ENCODE results near the gene EGFLAM. TPM values are rescaled to one million over a fixed set of nuclear protein-coding genes. Genes with fewer than 3 reads are reported as not detected.
A peak's percentile ranks its signal among the peaks of the same experiment; 100 is the strongest.

Gene EGFLAM
- total and polyA plus RNA-seq, 10 of the 15 experiments (the other 5 are each of a cell fraction or from before 2014, with no cell fraction given) = 0.37 TPM; not detected in 9

DNA sequence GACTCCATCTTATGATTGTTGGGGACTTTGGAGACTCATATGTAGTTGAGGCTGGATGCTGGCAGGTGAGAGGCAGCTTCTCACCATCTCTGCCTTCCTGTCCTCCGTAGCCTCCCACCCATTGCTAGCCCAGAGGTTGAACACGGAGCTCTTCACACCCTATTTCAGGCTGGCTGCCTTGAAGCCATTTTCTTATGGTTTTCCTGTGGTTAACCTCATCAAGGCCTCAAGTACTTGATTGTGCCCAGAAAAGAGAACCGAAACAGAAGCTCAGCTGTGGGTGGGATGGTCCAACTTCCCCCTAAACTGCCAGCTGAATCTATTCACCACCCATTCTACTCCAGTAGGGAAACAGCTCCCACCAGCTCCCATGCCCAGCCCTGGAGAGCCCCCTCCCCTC, 195.1 kb downstream of the EGFLAM start (continued):
- TF ChIP-seq, protein P1, sequence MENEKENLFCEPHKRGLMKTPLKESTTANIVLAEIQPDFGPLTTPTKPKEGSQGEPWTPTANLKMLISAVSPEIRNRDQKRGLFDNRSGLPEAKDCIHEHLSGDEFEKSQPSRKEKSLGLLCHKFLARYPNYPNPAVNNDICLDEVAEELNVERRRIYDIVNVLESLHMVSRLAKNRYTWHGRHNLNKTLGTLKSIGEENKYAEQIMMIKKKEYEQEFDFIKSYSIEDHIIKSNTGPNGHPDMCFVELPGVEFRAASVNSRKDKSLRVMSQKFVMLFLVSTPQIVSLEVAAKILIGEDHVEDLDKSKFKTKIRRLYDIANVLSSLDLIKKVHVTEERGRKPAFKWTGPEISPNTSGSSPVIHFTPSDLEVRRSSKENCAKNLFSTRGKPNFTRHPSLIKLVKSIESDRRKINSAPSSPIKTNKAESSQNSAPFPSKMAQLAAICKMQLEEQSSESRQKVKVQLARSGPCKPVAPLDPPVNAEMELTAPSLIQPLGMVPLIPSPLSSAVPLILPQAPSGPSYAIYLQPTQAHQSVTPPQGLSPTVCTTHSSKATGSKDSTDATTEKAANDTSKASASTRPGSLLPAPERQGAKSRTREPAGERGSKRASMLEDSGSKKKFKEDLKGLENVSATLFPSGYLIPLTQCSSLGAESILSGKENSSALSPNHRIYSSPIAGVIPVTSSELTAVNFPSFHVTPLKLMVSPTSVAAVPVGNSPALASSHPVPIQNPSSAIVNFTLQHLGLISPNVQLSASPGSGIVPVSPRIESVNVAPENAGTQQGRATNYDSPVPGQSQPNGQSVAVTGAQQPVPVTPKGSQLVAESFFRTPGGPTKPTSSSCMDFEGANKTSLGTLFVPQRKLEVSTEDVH (IDR thresholded peaks at IDR 0.05; ENCODE audit: low read depth, partially characterized antibody) = no peak
- TF ChIP-seq IKZF1 (conservative IDR thresholded peaks at IDR 0.05) (peak; percentile 88), IKZF2 (IDR thresholded peaks at IDR 0.05) (peak; percentile 90 to 92), ZZZ3 (IDR thresholded peaks at IDR 0.05; ENCODE audit: control insufficient read depth, insufficient read length, low read depth) (no peak), MYB (IDR thresholded peaks at IDR 0.05; ENCODE audit: borderline replicate concordance, low read depth, low read length) (0 out of 2 replicates have a peak, but pooled peaks have one; percentile 17)

DNA sequence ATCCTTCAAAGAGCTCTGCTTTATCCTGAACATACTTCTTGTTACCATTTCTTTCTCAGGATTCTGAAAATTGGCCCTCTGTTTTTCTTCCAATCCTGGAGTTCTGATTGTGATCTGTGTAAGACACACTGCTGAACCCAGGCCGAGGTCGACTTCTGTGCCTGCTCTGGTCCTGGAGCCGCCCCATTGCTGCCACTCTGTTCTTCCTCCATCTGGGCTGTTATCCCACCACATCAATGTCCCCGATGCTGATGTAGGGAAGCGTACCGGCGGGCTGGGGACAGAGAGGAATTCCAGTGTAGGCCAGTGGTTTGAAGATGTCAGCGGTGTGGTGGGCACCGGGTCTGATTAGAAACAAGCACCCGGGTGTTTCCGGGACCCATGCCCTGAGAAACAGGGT, 195.6 kb downstream of the EGFLAM start:
- H3K4me2 ChIP-seq (ENCODE audit: control insufficient read depth, insufficient read depth) = peak overlapping the region; percentile 46
- peaks cover 0 to 21% of the 10 kb centered on the region in 2 experiments; a peak in 3 of 4 replicates for H3K27me3 ChIP-seq (replicated peaks in 1 of 2; ENCODE audit: control insufficient read depth in 2 of 2, insufficient read depth in 2 of 2, low read length in 1 of 2)
- ATAC-seq (no peak; the same call in 2 of the 3 replicates), FAIRE-seq (no peak), DNase-seq (ENCODE audit: low read depth, low spot score) (no peak)
- H2AFZ ChIP-seq (ENCODE audit: control insufficient read depth, low read depth, low read length) = no peak overlapping the region
- H3K79me2 ChIP-seq (ENCODE audit: control insufficient read depth, insufficient read depth, low read length) = no peaks in the 10 kb centered on the region
- BruUV-seq (replicated peaks) = no TSS peak
- in situ Hi-C loops (cut with MboI) (no loop called here), intact Hi-C loops (cut with micrococcal nuclease; ENCODE audit: unreplicated experiment) (loop anchor here (10.0 kb wide), 1 partner anchor 621 kb away; the partner anchor contains the start of gene RICTOR)
- SMC1A ChIA-PET (ENCODE audit: uncharacterized antibody, unreplicated experiment) = interaction anchor here (0.7 to 4.7 kb wide), 4 partner anchors 10 to 359 kb away, joined by 3 to 19 read pairs (median 3); no protein-coding TSS in a partner anchor
- no peak overlapping the region for H3K4me3 ChIP-seq
- no peak overlapping the region for H3K9ac ChIP-seq (ENCODE audit: control insufficient read depth, insufficient read depth, low read length)
- H3K36me3 ChIP-seq (ENCODE audit: control insufficient read depth in 2 of 2, insufficient read depth in 2 of 2, low read length in 1 of 2) = no peaks in the 10 kb centered on the region
- CTCF ChIA-PET = interaction anchor here (1.7 to 6.2 kb wide), 3 partner anchors 12 to 356 kb away, joined by 7 to 48 read pairs (median 7); no protein-coding TSS in a partner anchor
- TF ChIP-seq NRF1 (conservative IDR thresholded peaks at IDR 0.05; ENCODE audit: low read depth, low read length) (no peak), IRF4 (IDR thresholded peaks at IDR 0.05; ENCODE audit: low read depth, low read length) (no peak), IKZF1 (conservative IDR thresholded peaks at IDR 0.05) (peak; percentile 11; the same call in 1 of the 2 replicates), NFYA (IDR thresholded peaks at IDR 0.05; ENCODE audit: borderline replicate concordance, low read depth, low read length) (no peak), ETV6 (conservative IDR thresholded peaks at IDR 0.05 in 1 of 2, IDR thresholded peaks at IDR 0.05 in 1 of 2; ENCODE audit: borderline replicate concordance in 1 of 2, low read depth in 1 of 2) (no peak), SREBF1 (IDR thresholded peaks at IDR 0.05; ENCODE audit: low read length) (no peak), IKZF2 (IDR thresholded peaks at IDR 0.05) (peak in 1 of 2 experiments; percentile 12; a peak in 1 of 4 replicates)
- no peaks in the 10 kb centered on the region for H4K20me1 ChIP-seq (ENCODE audit: control insufficient read depth, insufficient read depth)
- peaks cover 4% of the 10 kb centered on the region; the same call in 2 of the 3 replicates for H3K9me3 ChIP-seq (replicated peaks; ENCODE audit: control insufficient read depth, insufficient read depth, low read length)
- WGBS (ENCODE audit: insufficient coverage, insufficient replicate concordance, low lambda C conversion rate, missing lambda C conversion rate) = 68% methylated on average over 11 of the region's 11 CpGs
- POLR2A ChIA-PET = no interaction called here
- H3K27ac ChIP-seq (ENCODE audit: control insufficient read depth, insufficient read depth) = no peak overlapping the region
- peaks cover 16% of the 10 kb centered on the region for H3K4me1 ChIP-seq (ENCODE audit: control insufficient read depth, insufficient read depth, low read length)
- RAD21 ChIA-PET (ENCODE audit: unreplicated experiment) = interaction anchor here (1.0 to 1.9 kb wide), 3 partner anchors 10 to 272 kb away, joined by 3 to 16 read pairs (median 4); no protein-coding TSS in a partner anchor

Measured in GM12878 (cell line).